Measurements from ENCODE around the gene MUC2. TPM values are rescaled to one million over a fixed set of nuclear protein-coding genes. Genes with fewer than 3 reads are reported as not detected.

The MUC2 gene
- polyA plus RNA-seq, 3 donors, result not detected

GRCh38 chr11:1067812-1068496 is 6.7 kb upstream of the MUC2 start:
- Mint-ChIP-seq H3K4me3 (no peak overlapping the region), H3K27ac (no peak overlapping the region), H3K9me3 (peaks cover 0 to 2% (median 0%) of the 10 kb centered on the region in 7 donors), H3K36me3 (no peaks in the 10 kb centered on the region), H3K27me3 (ENCODE audit: low read depth in 3 of 3) (peaks cover 5 to 19% (median 8%) of the 10 kb centered on the region in 3 donors), H3K4me1 (peaks cover 7% of the 10 kb centered on the region)
- no peak overlapping the region for H3K9ac ChIP-seq (ENCODE audit: insufficient read depth, low read length, poor library complexity, severe bottlenecking)
- H3K4me3 ChIP-seq (replicated peaks in 1 of 3; ENCODE audit: low read depth in 2 of 3, low read length in 3 of 3), result no peak overlapping the region
- intact Hi-C loops (cut with micrococcal nuclease), result no loop called here
- H3K9me3 ChIP-seq (replicated peaks in 1 of 2; ENCODE audit: control insufficient read depth in 1 of 2, insufficient read depth in 1 of 2, low read length in 2 of 2), result no peaks in the 10 kb centered on the region
- H3K36me3 ChIP-seq (replicated peaks in 1 of 2; ENCODE audit: control insufficient read depth in 1 of 2, insufficient read depth in 2 of 2, low read length in 2 of 2), result no peaks in the 10 kb centered on the region
- H3K27me3 ChIP-seq (ENCODE audit: control insufficient read depth in 2 of 2, insufficient read depth in 2 of 2, low read length in 2 of 2), result no peaks in the 10 kb centered on the region
- no peak for TF ChIP-seq CTCF (IDR thresholded peaks at IDR 0.05)
- 100% methylated on average over 2 of the region's 8 CpGs for WGBS (ENCODE audit: insufficient coverage)
- no peaks in the 10 kb centered on the region for H3K79me2 ChIP-seq (ENCODE audit: insufficient read depth, low read length)
- H3K4me1 ChIP-seq (ENCODE audit: control insufficient read depth in 1 of 2, insufficient read depth in 2 of 2, low read length in 2 of 2), result peaks cover under 1 to 2% of the 10 kb centered on the region in 2 donors
- no peak for DNase-seq
- H3K27ac ChIP-seq (ENCODE audit: low read depth in 1 of 2, low read length in 2 of 2), result no peak overlapping the region
- H2AFZ ChIP-seq (ENCODE audit: insufficient read depth, low read depth, low read length, poor library complexity, severe bottlenecking), result no peak overlapping the region
- no peaks in the 10 kb centered on the region for H4K20me1 ChIP-seq (ENCODE audit: insufficient read depth, low read length)
- H3K4me2 ChIP-seq (replicated peaks; ENCODE audit: extremely low read depth, low read length, poor library complexity, severe bottlenecking), result no peak overlapping the region

GRCh38 chr11:1069740-1070139 is 4.9 kb upstream of the MUC2 start:
- H3K9ac ChIP-seq (ENCODE audit: insufficient read depth, low read length, poor library complexity, severe bottlenecking), result no peak overlapping the region
- H2AFZ ChIP-seq (ENCODE audit: insufficient read depth, low read depth, low read length, poor library complexity, severe bottlenecking), result no peak overlapping the region
- no peak for TF ChIP-seq CTCF (IDR thresholded peaks at IDR 0.05)
- H3K27ac ChIP-seq (ENCODE audit: low read depth in 1 of 2, low read length in 2 of 2), result no peak overlapping the region
- H3K27me3 ChIP-seq (ENCODE audit: control insufficient read depth in 2 of 2, insufficient read depth in 2 of 2, low read length in 2 of 2), result no peaks in the 10 kb centered on the region
- peaks cover 0 to 2% (median 0%) of the 10 kb centered on the region in 7 donors for H3K9me3 Mint-ChIP-seq
- H4K20me1 ChIP-seq (ENCODE audit: insufficient read depth, low read length), result no peaks in the 10 kb centered on the region
- no peaks in the 10 kb centered on the region for H3K36me3 ChIP-seq (replicated peaks in 1 of 2; ENCODE audit: control insufficient read depth in 1 of 2, insufficient read depth in 2 of 2, low read length in 2 of 2)
- H3K9me3 ChIP-seq (replicated peaks in 1 of 2; ENCODE audit: control insufficient read depth in 1 of 2, insufficient read depth in 1 of 2, low read length in 2 of 2), result no peaks in the 10 kb centered on the region
- H3K79me2 ChIP-seq (ENCODE audit: insufficient read depth, low read length), result no peaks in the 10 kb centered on the region
- no peak for DNase-seq
- peaks cover 7 to 10% of the 10 kb centered on the region in 2 donors for H3K4me1 ChIP-seq (ENCODE audit: control insufficient read depth in 1 of 2, insufficient read depth in 2 of 2, low read length in 2 of 2)
- H3K4me3 ChIP-seq (replicated peaks in 1 of 3; ENCODE audit: low read depth in 2 of 3, low read length in 3 of 3), result no peak overlapping the region
- peaks cover 4 to 16% (median 6%) of the 10 kb centered on the region in 3 donors for H3K27me3 Mint-ChIP-seq (ENCODE audit: low read depth in 3 of 3)
- no peak overlapping the region for H3K4me2 ChIP-seq (replicated peaks; ENCODE audit: extremely low read depth, low read length, poor library complexity, severe bottlenecking)
- no peaks in the 10 kb centered on the region for H3K36me3 Mint-ChIP-seq
- H3K4me1 Mint-ChIP-seq, result peaks cover 6% of the 10 kb centered on the region
- no peak overlapping the region for H3K27ac Mint-ChIP-seq
- intact Hi-C loops (cut with micrococcal nuclease), result no loop called here
- no peak overlapping the region for H3K4me3 Mint-ChIP-seq

Data from CD14-positive monocyte (primary cell).